Measurements from ENCODE around the gene INSR.

The INSR gene

DNA sequence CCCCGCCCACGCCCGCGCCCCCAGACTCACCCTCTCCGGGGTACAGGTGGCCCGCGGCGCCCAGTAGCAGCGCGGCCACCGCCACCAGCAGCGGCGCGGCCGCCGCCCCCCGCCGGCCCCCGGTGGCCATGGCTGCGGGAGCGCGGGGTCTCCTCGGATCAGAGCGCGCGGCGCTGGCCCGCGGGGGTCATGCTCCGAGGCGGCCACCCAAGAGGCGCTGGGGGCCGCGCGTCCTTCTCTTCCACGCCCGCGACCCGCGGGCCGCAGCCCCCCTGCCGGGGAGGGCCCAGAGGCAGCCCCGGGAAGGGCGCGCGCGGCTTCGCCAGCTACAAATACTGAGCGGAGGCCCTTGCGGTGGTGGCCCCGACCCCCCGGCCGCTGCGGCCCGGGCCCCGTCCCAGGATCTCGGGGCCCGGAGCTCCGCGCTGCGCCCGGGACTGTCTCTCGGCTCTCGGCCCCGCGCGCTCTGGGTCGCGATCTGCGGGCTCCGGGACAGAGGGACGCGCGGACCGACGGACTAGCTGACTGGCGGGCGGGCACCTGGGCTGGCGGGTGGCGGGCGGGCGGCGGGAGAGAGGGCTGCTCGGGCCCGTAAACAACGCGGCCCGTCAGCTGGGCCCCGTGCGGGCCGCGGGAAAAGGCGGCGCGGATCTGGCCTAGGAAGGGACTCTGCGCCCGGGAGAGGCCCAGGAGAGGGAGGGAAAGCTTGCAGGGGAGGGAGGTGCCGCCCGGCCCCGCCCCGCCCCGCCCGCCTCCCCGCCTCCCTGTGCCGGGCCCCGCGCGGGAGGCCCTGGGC is at the start of gene INSR:
Gene INSR (minus strand): TSS at position 653 of the 796 bp plus-strand sequence. CDS start 523 bp downstream, at position 130.
- TF ChIP-seq, protein P1, sequence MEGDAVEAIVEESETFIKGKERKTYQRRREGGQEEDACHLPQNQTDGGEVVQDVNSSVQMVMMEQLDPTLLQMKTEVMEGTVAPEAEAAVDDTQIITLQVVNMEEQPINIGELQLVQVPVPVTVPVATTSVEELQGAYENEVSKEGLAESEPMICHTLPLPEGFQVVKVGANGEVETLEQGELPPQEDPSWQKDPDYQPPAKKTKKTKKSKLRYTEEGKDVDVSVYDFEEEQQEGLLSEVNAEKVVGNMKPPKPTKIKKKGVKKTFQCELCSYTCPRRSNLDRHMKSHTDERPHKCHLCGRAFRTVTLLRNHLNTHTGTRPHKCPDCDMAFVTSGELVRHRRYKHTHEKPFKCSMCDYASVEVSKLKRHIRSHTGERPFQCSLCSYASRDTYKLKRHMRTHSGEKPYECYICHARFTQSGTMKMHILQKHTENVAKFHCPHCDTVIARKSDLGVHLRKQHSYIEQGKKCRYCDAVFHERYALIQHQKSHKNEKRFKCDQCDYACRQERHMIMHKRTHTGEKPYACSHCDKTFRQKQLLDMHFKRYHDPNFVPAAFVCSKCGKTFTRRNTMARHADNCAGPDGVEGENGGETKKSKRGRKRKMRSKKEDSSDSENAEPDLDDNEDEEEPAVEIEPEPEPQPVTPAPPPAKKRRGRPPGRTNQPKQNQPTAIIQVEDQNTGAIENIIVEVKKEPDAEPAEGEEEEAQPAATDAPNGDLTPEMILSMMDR (IDR thresholded peaks at IDR 0.05): no peak
- no peak for TF ChIP-seq ZFX (IDR thresholded peaks at IDR 0.05; ENCODE audit: borderline replicate concordance)
- H3K27ac ChIP-seq: peak within 1 kb of the TSS; percentile 52

DNA sequence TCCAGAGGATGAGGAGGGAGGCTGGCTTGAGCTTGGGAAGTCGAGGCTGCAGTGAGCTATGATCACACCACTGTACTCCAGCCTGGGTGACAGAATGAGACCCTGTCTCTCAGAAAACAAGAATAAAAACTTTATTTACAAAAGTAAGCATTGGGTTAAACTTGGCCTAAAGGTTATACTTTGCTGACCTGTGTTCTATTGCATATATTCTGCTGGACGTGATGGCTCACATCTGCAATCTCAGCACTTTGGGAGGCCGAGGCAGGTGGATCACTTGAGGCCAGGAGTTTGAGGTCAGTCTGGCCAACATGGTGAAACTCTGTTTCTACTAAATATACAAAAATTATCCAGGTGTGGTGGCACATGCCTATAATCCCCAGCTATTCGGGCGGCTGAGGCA is 47.9 kb upstream of the INSR start:
- TF ChIP-seq ZFX (IDR thresholded peaks at IDR 0.05; ENCODE audit: borderline replicate concordance): no peak
- TF ChIP-seq, protein P1 (IDR thresholded peaks at IDR 0.05): no peak
- H3K27ac ChIP-seq: no peak overlapping the region

- H3K27ac ChIP-seq: no peak overlapping the region
- TF ChIP-seq, protein P1 (IDR thresholded peaks at IDR 0.05): peak; percentile 93
- no peak for TF ChIP-seq ZFX (IDR thresholded peaks at IDR 0.05; ENCODE audit: borderline replicate concordance)
Observed at GRCh38 chr19:7340959-7341837, 47.0 kb upstream of the INSR start.

DNA sequence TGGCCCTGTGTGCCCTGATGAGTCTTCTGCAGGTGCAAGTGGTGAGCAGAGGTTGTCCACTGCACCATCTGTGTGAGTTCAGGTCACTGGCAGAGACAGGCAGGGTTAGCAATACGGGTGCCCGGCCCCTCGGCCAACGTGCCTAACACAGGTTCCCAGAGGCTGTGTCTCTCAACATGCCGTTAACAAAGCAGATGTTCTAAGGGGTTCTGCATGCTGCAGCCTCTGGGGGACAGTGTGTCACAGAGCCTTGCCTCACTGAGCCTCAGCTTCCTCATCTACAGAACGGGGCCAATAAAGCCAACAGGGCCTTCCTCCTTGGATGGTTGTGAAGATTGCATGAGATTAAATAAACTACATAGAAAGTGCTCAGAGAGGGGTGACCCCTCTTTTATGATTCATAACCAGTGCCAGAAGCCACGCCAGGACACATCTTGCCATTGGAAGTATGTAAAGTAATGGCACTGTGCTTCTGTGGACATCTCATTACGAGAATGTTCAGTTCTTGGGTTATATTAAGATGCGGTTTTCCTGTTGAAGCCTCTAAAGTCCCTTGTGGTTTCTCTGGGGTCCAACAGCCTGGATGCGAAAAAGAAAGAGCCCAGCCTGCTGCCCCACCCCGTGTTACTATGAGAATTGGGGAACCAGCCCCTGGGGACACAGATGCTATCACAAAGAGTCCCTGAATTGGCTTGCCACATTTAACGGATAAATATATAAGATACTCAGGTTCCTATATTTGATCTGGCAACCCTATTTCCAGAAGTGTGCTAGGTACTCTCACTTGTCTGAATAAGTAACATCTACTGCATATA is 43.4 kb upstream of the INSR start:
- no peak for TF ChIP-seq ZFX (IDR thresholded peaks at IDR 0.05; ENCODE audit: borderline replicate concordance)
- H3K27ac ChIP-seq: no peak overlapping the region

DNA sequence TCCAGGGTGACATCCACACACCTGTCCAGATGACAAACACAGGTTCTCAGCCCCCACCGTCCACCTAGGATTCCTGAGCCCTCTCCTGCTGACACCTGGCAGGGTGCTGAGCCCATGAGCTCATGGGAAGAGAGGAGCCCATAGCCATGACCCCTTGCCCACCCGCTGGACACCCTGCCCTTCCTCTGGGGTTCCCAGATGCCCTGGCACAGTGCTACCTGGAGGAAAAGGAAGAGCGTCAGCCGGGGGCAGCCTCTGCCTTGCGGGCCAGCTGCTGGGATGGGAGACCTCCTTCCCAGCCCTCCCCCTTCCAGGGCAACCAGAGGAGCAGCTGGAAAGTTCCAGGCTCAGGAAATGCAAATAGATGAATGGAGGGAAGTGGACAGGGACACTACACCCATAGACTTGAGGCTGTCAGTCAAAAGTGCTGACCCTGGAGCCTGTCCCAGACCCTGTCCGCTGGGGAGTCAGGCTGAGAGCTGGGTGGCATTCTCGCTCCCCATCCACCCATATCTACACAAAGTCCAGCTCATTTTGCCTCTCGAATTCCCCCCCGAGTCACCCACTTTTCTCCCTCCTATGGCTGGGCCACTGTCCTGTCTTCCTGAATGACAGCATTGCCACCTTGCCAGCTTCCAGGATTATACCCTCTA is 42.2 kb upstream of the INSR start:
- H3K27ac ChIP-seq: no peak overlapping the region
- TF ChIP-seq, protein P1 (IDR thresholded peaks at IDR 0.05): no peak
- TF ChIP-seq ZFX (IDR thresholded peaks at IDR 0.05; ENCODE audit: borderline replicate concordance): no peak

DNA sequence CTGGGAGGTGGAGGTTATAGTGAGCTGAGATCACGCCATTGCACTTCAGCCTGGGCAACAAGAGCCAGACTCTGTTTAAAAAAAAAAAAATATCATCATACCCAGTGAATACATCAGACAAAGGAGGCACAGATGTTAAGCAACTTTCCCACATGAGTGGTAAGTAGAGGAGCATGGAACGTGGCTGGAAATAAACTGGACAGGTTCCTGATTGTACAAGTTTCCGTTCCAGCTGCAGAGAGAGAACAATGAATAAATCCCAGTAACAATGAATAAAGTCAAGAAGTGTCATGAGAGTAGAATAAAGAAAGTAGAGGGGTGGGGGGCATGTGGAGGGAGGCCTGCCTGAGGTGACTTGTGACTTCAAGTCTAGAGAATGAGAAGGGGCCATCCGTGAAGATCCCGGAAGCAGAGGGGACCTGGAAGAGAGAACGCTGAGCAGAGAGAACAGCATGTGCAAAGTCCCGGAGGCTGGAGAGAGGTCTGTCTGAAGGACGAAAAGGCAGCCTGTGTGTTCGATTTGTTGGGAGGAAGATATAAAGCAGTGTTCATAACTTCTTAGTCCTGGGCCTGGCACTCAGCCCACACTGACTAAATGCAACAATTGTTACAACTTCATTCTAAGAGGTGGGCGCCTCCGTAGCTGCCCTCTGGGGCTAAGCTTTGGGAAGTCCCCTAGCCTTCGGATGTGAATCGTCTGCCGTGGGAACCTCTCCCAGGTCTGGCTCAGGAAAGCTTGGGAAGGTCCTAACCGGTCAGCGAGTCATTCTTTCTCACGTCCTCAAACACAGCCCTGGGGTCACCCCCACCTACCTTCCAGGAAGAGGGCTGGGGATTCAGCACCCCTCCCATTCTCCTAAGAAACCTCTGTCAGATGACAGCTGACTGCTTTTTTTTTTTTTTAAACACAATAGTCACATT is 39.2 kb upstream of the INSR start:
- TF ChIP-seq ZFX (IDR thresholded peaks at IDR 0.05; ENCODE audit: borderline replicate concordance): no peak
- TF ChIP-seq, protein P1 (IDR thresholded peaks at IDR 0.05): no peak

More for the DNA sequence above, 39.2 kb upstream of the INSR start:
- H3K27ac ChIP-seq: no peak overlapping the region
